ENCODE data around the gene FUBP3. TPM values are rescaled to one million over a fixed set of nuclear protein-coding genes. Genes with fewer than 3 reads are reported as not detected.

FUBP3 gene
- total RNA-seq, 2 donors from 2014 or later: 33.0 to 37.1 TPM

- DNase-seq (no peak), ATAC-seq (replicated peaks in 1 of 2) (no peak)
- H3K36me3 Mint-ChIP-seq (ENCODE audit: insufficient read depth in 2 of 2): peaks cover 0 to 3% of the 10 kb centered on the region in 2 donors
- H3K4me3 Mint-ChIP-seq: no peak overlapping the region
- H3K27me3 Mint-ChIP-seq (ENCODE audit: low read depth): no peaks in the 10 kb centered on the region
- no peak overlapping the region for H3K27ac Mint-ChIP-seq
- H3K4me1 Mint-ChIP-seq (ENCODE audit: low read depth): no peaks in the 10 kb centered on the region
- H3K9me3 Mint-ChIP-seq: no peaks in the 10 kb centered on the region
Measured at GRCh38 chr9:130635721-130636647, 56.6 kb downstream of the FUBP3 start.

GRCh38 chr9:130636648-130637020 is 57.3 kb downstream of the FUBP3 start:
- no peak overlapping the region for H3K27ac Mint-ChIP-seq
- no peak overlapping the region for H3K4me3 Mint-ChIP-seq
- H3K36me3 Mint-ChIP-seq (ENCODE audit: insufficient read depth in 2 of 2): peaks cover 0 to 2% of the 10 kb centered on the region in 2 donors
- no peaks in the 10 kb centered on the region for H3K4me1 Mint-ChIP-seq (ENCODE audit: low read depth)
- ATAC-seq (replicated peaks in 1 of 2) (no peak), DNase-seq (no peak)
- H3K9me3 Mint-ChIP-seq: no peaks in the 10 kb centered on the region
- no peaks in the 10 kb centered on the region for H3K27me3 Mint-ChIP-seq (ENCODE audit: low read depth)

GRCh38 chr9:130638284-130639123 is 59.1 kb downstream of the FUBP3 start:
- no peaks in the 10 kb centered on the region for H3K9me3 Mint-ChIP-seq
- H3K4me3 Mint-ChIP-seq: no peak overlapping the region
- H3K27me3 Mint-ChIP-seq (ENCODE audit: low read depth): no peaks in the 10 kb centered on the region
- H3K36me3 Mint-ChIP-seq (ENCODE audit: insufficient read depth in 2 of 2): no peaks in the 10 kb centered on the region
- ATAC-seq (replicated peaks in 1 of 2) (no peak), DNase-seq (no peak)
- H3K4me1 Mint-ChIP-seq (ENCODE audit: low read depth): no peaks in the 10 kb centered on the region
- H3K27ac Mint-ChIP-seq: no peak overlapping the region

GRCh38 chr9:130639124-130639765 is 59.9 kb downstream of the FUBP3 start:
- Mint-ChIP-seq H3K27ac (no peak overlapping the region), H3K4me3 (no peak overlapping the region), H3K9me3 (no peaks in the 10 kb centered on the region), H3K4me1 (ENCODE audit: low read depth) (no peaks in the 10 kb centered on the region), H3K36me3 (ENCODE audit: insufficient read depth in 2 of 2) (no peaks in the 10 kb centered on the region), H3K27me3 (ENCODE audit: low read depth) (no peaks in the 10 kb centered on the region)
- ATAC-seq (replicated peaks in 1 of 2): no peak
- DNase-seq: no peak

- no peak overlapping the region for H3K27ac Mint-ChIP-seq
- H3K4me3 Mint-ChIP-seq: no peak overlapping the region
- H3K4me1 Mint-ChIP-seq (ENCODE audit: low read depth): no peaks in the 10 kb centered on the region
- no peak for DNase-seq
- no peaks in the 10 kb centered on the region for H3K9me3 Mint-ChIP-seq
- no peak for ATAC-seq (replicated peaks in 1 of 2)
- no peaks in the 10 kb centered on the region for H3K36me3 Mint-ChIP-seq (ENCODE audit: insufficient read depth in 2 of 2)
- no peaks in the 10 kb centered on the region for H3K27me3 Mint-ChIP-seq (ENCODE audit: low read depth)
Measured at GRCh38 chr9:130639866-130640555, 60.6 kb downstream of the FUBP3 start.

- Mint-ChIP-seq H3K9me3 (peaks cover 0 to under 1% of the 10 kb centered on the region in 2 donors), H3K27me3 (ENCODE audit: low read depth) (no peaks in the 10 kb centered on the region), H3K4me1 (ENCODE audit: low read depth) (no peaks in the 10 kb centered on the region), H3K36me3 (ENCODE audit: insufficient read depth in 2 of 2) (no peaks in the 10 kb centered on the region), H3K27ac (no peak overlapping the region), H3K4me3 (no peak overlapping the region)
- ATAC-seq (replicated peaks in 1 of 2) (peak in 1 of 2 donors; percentile 22), DNase-seq (no peak)
Measured at GRCh38 chr9:130640681-130641080, 61.3 kb downstream of the FUBP3 start.

GRCh38 chr9:130642926-130643325 is 63.5 kb downstream of the FUBP3 start:
- DNase-seq (no peak), ATAC-seq (replicated peaks in 1 of 2) (no peak)
- peaks cover 5% of the 10 kb centered on the region in 2 donors for H3K9me3 Mint-ChIP-seq
- H3K27me3 Mint-ChIP-seq (ENCODE audit: low read depth): no peaks in the 10 kb centered on the region
- no peak overlapping the region for H3K4me3 Mint-ChIP-seq
- H3K36me3 Mint-ChIP-seq (ENCODE audit: insufficient read depth in 2 of 2): peaks cover 2% of the 10 kb centered on the region in 2 donors
- no peaks in the 10 kb centered on the region for H3K4me1 Mint-ChIP-seq (ENCODE audit: low read depth)
- no peak overlapping the region for H3K27ac Mint-ChIP-seq

- H3K4me1 Mint-ChIP-seq (ENCODE audit: low read depth): no peaks in the 10 kb centered on the region
- no peak for DNase-seq
- ATAC-seq (replicated peaks in 1 of 2): no peak
- no peak overlapping the region for H3K4me3 Mint-ChIP-seq
- H3K9me3 Mint-ChIP-seq: peaks cover 2% of the 10 kb centered on the region in 2 donors
- no peak overlapping the region for H3K27ac Mint-ChIP-seq
- H3K36me3 Mint-ChIP-seq (ENCODE audit: insufficient read depth in 2 of 2): peaks cover 2% of the 10 kb centered on the region in 2 donors
- H3K27me3 Mint-ChIP-seq (ENCODE audit: low read depth): peaks cover 15% of the 10 kb centered on the region
Measured at GRCh38 chr9:130651221-130651620, 71.8 kb downstream of the FUBP3 start.

GRCh38 chr9:130651752-130652151 is 72.4 kb downstream of the FUBP3 start:
- H3K27ac Mint-ChIP-seq: no peak overlapping the region
- no peaks in the 10 kb centered on the region for H3K36me3 Mint-ChIP-seq (ENCODE audit: insufficient read depth in 2 of 2)
- no peaks in the 10 kb centered on the region for H3K4me1 Mint-ChIP-seq (ENCODE audit: low read depth)
- H3K9me3 Mint-ChIP-seq: no peaks in the 10 kb centered on the region
- H3K4me3 Mint-ChIP-seq: no peak overlapping the region
- DNase-seq (no peak), ATAC-seq (replicated peaks in 1 of 2) (no peak)
- peaks cover 21% of the 10 kb centered on the region for H3K27me3 Mint-ChIP-seq (ENCODE audit: low read depth)

- H3K9me3 Mint-ChIP-seq: no peaks in the 10 kb centered on the region
- DNase-seq: no peak
Measured at GRCh38 chr9:130654879-130655278, 75.5 kb downstream of the FUBP3 start.

GRCh38 chr9:130658893-130659698 is 79.7 kb downstream of the FUBP3 start:
- H3K36me3 Mint-ChIP-seq (ENCODE audit: insufficient read depth in 2 of 2): no peaks in the 10 kb centered on the region
- peaks cover 21% of the 10 kb centered on the region for H3K4me1 Mint-ChIP-seq (ENCODE audit: low read depth)
- no peak overlapping the region for H3K27ac Mint-ChIP-seq
- DNase-seq: no peak
- peaks cover 61% of the 10 kb centered on the region for H3K27me3 Mint-ChIP-seq (ENCODE audit: low read depth)
- H3K9me3 Mint-ChIP-seq: no peaks in the 10 kb centered on the region
- no peak for ATAC-seq (replicated peaks in 1 of 2)
- H3K4me3 Mint-ChIP-seq: no peak overlapping the region

More at GRCh38 chr9:130654879-130655278, 75.5 kb downstream of the FUBP3 start:
- Mint-ChIP-seq H3K27ac (no peak overlapping the region), H3K4me3 (no peak overlapping the region), H3K27me3 (ENCODE audit: low read depth) (peaks cover 39% of the 10 kb centered on the region), H3K4me1 (ENCODE audit: low read depth) (peaks cover 3% of the 10 kb centered on the region), H3K36me3 (ENCODE audit: insufficient read depth in 2 of 2) (no peaks in the 10 kb centered on the region)
- ATAC-seq (replicated peaks in 1 of 2): no peak

- Mint-ChIP-seq H3K36me3 (ENCODE audit: insufficient read depth in 2 of 2) (no peaks in the 10 kb centered on the region), H3K4me3 (peak overlapping the region; percentile 67 to 72), H3K9me3 (no peaks in the 10 kb centered on the region), H3K27ac (no peak overlapping the region), H3K27me3 (ENCODE audit: low read depth) (peaks cover 62% of the 10 kb centered on the region), H3K4me1 (ENCODE audit: low read depth) (peaks cover 21% of the 10 kb centered on the region)
- DNase-seq: no peak
- ATAC-seq (replicated peaks in 1 of 2): no peak
Measured at GRCh38 chr9:130659699-130660248, 80.4 kb downstream of the FUBP3 start.

Measured in activated T-cell treated with anti-CD3 and anti-CD28 coated beads, Interleukin-2, amount 50 U/mL, for 72 hours (primary cell).